Testis (tissue), 2 donors: ENCODE data around the gene ANKRD55.

Experiments used
- CTCF ChIP-seq, 3 experiments: fragments of 450-650 bp in 2 of 3; fragments of 200-600 bp in 1 of 3; sonication (generic) in 1 of 3; IDR thresholded peaks; one replicate each; pipeline ENCODE4 v1.5.1; 2016 to 2019; ENCODE audit warnings: antibody characterized with exemption in 3 of 3, mild to moderate bottlenecking in 2 of 3, moderate library complexity in 1 of 3
- POLR2A ChIP-seq: fragments of 450-650 bp; IDR thresholded peaks from one replicate; pipeline ENCODE4 v1.6.1; 2017; ENCODE audit warnings: antibody characterized with exemption, mild to moderate bottlenecking, moderate library complexity

- TF ChIP-seq CTCF (IDR thresholded peaks at IDR 0.05), result no peak
- TF ChIP-seq POLR2A, result no peak
These were observed 40.9 kb downstream of the ANKRD55 start for GRCh38 chr5:56192246-56192645.
